HG02870 (cell line): ENCODE data around the gene LYZL4.

Source experiments
- ATAC-seq: cut with Tn5 transposase; IDR thresholded peaks from one replicate; pipeline ENCODE4 v1.9.1; 2021; ENCODE audit warnings: mild to moderate bottlenecking, moderate library complexity; ENCODE audit not compliant: unreplicated experiment

Gene LYZL4

DNA sequence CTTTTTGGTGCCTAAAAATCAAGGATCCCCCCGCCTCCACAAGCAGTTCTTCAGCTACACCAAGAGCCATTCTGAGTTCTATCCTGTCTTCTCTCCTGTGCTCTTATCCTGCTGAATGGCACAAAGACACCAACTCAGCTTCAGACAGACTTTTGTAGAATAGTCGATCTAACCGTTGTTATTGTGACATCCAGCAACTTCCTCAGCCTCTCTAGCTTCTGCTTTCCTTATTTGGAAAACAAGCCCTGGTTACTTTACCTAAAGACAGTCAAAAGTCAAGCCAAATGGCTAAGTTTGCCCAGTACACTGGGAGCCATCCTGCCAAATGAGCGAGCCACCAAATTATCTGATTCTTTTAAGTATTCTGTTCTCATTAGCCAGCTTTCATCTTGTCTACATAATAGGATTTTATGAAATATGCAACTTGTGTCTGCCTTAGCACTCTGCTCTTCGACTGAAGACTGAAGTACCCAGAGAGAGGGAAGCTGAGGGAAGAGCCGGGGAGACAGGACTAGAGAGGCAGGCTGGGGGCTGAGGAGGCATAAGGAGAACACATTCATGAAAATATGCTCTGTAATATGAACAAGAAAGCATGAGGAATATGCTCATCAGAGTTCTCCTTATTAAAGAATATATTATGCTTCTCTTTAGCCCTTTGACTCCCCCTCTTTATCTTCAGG, 35.1 kb downstream of the LYZL4 start:
- ATAC-seq = no peak

DNA sequence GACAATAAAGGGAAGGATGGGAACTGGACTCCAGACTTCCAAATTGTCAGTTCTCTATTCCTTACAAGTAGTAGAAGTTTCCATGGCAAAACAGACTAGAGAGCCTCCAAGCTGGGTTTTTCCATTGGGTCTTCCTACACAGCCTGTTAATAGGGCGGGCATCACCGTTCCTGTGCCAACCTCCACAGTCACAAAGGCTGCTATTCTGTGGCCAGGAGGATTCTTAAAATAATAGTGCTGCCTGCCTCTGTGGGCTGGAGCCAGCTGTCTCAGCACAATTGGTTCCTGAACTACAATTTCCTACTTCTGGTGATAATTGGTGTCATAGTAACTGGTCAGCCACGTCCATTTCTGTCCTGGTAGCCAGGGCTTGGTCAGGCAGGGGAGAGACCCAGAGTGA, 38.6 kb downstream of the LYZL4 start:
- no peak for ATAC-seq

- ATAC-seq = no peak
Measured at GRCh38 chr3:42369832-42370231, 40.6 kb downstream of the LYZL4 start.

DNA sequence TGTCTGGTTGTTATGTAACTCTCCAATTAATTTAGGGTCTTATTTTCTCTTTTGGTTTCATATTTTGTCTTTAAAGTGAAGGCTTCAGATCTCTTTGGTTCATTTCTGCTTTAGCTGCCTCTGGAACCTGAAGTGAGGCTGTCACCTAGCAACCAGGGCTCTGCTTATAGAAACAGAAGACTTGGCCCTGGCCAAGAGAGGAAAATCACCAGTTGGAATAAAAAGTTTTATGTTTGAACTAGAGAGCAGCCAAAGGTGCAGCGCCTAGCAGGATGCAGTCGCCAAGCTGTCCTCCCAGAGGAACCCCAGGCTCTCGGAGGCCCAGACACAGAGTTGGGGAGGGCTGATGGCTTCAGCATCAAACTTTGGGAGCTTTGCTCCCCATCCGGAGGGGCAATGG, 41.1 kb downstream of the LYZL4 start:
- no peak for ATAC-seq

DNA sequence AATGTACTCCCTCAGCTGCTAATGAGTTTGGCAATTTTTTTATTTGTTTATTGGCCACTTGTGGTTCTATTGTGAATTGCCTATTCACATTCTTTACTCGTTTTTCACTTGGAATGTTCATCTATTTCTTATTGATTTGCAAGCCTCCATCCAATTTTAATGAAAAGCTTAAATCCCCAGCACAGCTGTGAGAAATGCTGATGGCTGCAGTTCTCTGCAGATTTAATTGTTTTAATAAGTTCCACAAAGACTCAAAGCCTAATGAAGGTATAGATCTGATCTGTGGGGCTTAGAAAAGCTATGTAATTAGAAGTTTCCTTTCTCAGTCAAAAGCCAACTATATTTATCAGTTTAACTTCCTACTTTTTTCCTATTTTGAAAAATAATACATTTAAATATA, 41.5 kb downstream of the LYZL4 start:
- no peak for ATAC-seq

DNA sequence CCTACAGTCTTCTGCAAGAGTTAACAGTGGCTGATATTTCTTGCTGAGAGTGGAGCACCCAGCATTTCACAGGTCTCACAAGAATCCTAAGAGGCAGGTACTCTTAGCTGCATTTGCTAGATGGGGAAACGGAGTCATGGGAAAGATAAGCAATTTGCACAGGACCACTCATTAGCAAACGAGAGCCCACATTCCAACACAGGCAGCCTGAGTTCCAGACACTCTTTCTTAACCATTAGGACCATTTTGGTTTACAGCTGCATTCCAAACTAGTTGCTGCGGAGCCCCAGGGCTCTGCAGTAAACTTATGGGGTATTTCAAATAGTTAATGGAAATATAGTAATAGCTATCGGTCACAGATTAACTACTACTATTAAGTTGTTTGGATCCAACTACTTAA, 42.5 kb downstream of the LYZL4 start:
- ATAC-seq = no peak

- ATAC-seq = no peak
Measured at GRCh38 chr3:42366550-42366949, 43.9 kb downstream of the LYZL4 start.

DNA sequence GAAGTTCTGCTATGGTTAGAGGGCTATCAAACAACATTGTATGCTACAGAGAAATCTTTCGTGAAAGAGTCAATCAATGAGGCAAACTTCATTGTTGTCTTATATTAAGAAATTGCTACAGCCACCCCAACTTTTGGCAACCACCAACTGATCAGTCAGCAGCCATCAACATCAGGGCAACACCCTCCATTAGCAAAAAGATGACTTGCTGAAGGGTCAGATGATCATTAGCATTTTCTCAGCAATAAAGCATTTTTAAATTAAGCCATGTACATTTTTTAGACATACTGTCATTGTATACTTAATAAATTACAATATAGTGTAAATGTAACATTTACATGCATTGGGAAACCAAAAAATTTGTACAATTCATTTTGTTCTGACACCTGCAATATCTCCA, 53.1 kb downstream of the LYZL4 start:
- no peak for ATAC-seq

- no peak for ATAC-seq
Measured at GRCh38 chr3:42355612-42356011, 54.8 kb downstream of the LYZL4 start.

- no peak for ATAC-seq
Measured at GRCh38 chr3:42353631-42354030, 56.8 kb downstream of the LYZL4 start.

DNA sequence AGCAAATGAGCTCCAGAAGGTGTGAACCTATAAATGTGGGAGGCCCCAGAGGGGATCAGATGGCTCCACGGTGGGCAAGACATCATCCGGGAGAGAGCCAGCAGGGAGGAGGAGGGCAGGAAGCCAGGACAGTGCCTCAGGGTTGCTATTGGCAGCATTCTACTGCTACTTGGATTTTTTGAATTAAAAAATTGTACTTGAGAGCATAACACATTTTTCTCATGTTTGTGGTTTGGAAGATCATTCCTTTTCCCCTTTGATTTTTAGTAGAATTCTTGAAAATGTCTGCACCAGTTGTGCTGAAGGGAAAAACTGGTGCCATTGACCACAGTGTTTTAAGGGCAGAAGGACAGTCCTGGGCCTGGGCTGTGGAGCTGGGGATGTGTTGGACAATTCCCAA, 59.2 kb downstream of the LYZL4 start:
- ATAC-seq = no peak

DNA sequence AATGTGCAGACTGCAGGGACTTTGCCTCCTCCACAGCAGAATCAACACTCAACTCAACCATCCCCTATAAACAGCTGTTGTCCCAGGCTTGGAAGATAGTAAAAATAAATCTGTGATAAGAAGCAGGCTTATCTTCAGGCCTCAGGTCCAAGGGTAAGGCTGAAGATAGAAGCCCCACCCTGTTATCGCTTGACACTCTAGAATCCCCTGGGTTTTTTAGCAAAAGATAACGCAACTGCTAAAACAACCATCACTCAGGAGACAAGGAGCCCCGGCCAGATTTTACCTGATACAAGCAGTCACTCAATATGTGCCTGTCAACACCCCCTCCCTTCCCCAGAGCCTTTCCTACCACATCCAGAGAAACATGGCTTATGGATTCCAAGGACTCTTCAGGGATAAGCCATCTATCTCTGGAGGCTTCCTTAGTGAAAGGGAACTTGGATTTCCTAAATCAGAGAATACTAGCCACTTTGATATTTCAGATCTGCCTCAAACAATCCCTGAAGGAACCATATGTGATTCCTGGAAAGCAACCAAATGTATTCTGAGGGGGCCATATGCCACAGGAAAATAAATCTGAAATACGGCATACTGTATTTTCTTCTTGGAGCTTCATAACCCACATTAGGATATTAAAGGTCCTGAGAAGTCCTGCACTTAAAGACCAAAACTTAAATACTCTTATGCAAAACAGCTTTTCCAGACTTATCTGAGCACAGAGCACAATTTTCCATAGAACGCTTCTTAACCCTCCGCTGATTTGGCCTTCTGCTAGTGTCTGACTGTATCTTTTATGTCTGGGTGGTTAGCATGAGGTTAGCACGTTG, 60.4 kb downstream of the LYZL4 start:
- no peak for ATAC-seq

GRCh38 chr3:42347928-42348327, 62.5 kb downstream of the LYZL4 start:
- ATAC-seq = no peak
